WTC11 (cell line): ENCODE measurements around the gene HACD2. TPM values are rescaled to one million over a fixed set of nuclear protein-coding genes. Genes with fewer than 3 reads are reported as not detected.
A peak's percentile ranks its signal among the peaks of the same experiment; 100 is the strongest.
"Not testable (repeated sequence)": the region's sequence is repeated elsewhere in the genome, so short reads cannot be mapped to it uniquely, and the experiment has no call there.

Experiments used
- ATAC-seq: fragments of 200-7000 bp; cut with Tn5 transposase; 2 replicates; pipeline ENCODE4 v1.10.0; 2021; ENCODE audit warnings: mild to moderate bottlenecking, moderate library complexity
- CTCF ChIA-PET: fragments of 300-600 bp; sonication (Branson Sonifier 250); formaldehyde crosslinking; loops from one replicate; lab custom pipeline; 2021; ENCODE audit warnings: antibody characterized with exemption; lab: Charles Lee
- POLR2A ChIA-PET: fragments of 350-600 bp; sonication (Branson Sonifier 250); formaldehyde crosslinking; loops from one replicate; lab custom pipeline; 2021; ENCODE audit warnings: antibody characterized with exemption; lab: Charles Lee
- DNase-seq: peaks from one replicate; pipeline ENCODE4 v3.0.0; 2021; ENCODE audit warnings: low spot score
- H3K27ac Mint-ChIP-seq: 2 replicates; pipeline ENCODE4 v1.8.0; 2021; ENCODE audit warnings: mixed read lengths
- H3K27me3 Mint-ChIP-seq: 2 replicates; pipeline ENCODE4 v1.8.0; 2021; ENCODE audit warnings: low read depth, mild to moderate bottlenecking, moderate library complexity, mixed read lengths
- H3K36me3 Mint-ChIP-seq: 2 replicates; pipeline ENCODE4 v1.8.0; 2021; ENCODE audit warnings: mixed read lengths
- H3K4me1 Mint-ChIP-seq: 2 replicates; pipeline ENCODE4 v1.8.0; 2022; ENCODE audit warnings: mixed read lengths
- H3K4me3 Mint-ChIP-seq: 2 replicates; pipeline ENCODE4 v1.8.0; 2021; ENCODE audit warnings: mild to moderate bottlenecking, moderate library complexity, mixed read lengths
- H3K9me3 Mint-ChIP-seq: 2 replicates; pipeline ENCODE4 v1.8.0; 2021; ENCODE audit warnings: mixed read lengths
- AFF4 ChIP-seq: sonication (generic); formaldehyde crosslinking; IDR thresholded peaks from 2 replicates; pipeline ENCODE4 v1.8.1; 2023; ENCODE audit warnings: mild to moderate bottlenecking, missing genetic modification reagents, borderline replicate concordance
- CREM ChIP-seq: sonication (generic); formaldehyde crosslinking; IDR thresholded peaks from 2 replicates; pipeline ENCODE4 v1.8.1; 2022; ENCODE audit warnings: mild to moderate bottlenecking, missing genetic modification reagents, moderate library complexity
- NR2C2 ChIP-seq: sonication (generic); formaldehyde crosslinking; IDR thresholded peaks from 2 replicates; pipeline ENCODE4 v1.8.0; 2022; ENCODE audit warnings: mild to moderate bottlenecking, missing genetic modification reagents
- SMAD4 ChIP-seq: sonication (generic); formaldehyde crosslinking; IDR thresholded peaks from 2 replicates; pipeline ENCODE4 v1.8.0; 2022; ENCODE audit warnings: mild to moderate bottlenecking, missing genetic modification reagents
- SOX15 ChIP-seq: fragments of 250-450 bp; sonication (Bioruptor Pico); IDR thresholded peaks from 2 replicates; pipeline ENCODE4 v1.9.0; 2021; ENCODE audit warnings: mild to moderate bottlenecking
- TEAD1 ChIP-seq: sonication (generic); formaldehyde crosslinking; IDR thresholded peaks from 2 replicates; pipeline ENCODE4 v1.8.0; 2022; ENCODE audit warnings: mild to moderate bottlenecking, missing genetic modification reagents
- ZBTB21 ChIP-seq: sonication (generic); formaldehyde crosslinking; IDR thresholded peaks from 2 replicates; pipeline ENCODE4 v1.8.1; 2023; ENCODE audit warnings: mild to moderate bottlenecking, missing genetic modification reagents, borderline replicate concordance
- ZNF219 ChIP-seq: sonication (generic); formaldehyde crosslinking; IDR thresholded peaks from 2 replicates; pipeline ENCODE4 v1.8.0; 2023; ENCODE audit warnings: missing genetic modification reagents, mild to moderate bottlenecking, borderline replicate concordance
- ZNF532 ChIP-seq: fragments of 250-450 bp; sonication (Bioruptor Pico); IDR thresholded peaks from 2 replicates; pipeline ENCODE4 v1.9.0; 2021; ENCODE audit warnings: mild to moderate bottlenecking, borderline replicate concordance
- total RNA-seq: library from RNA; stranded (reverse); gene quantifications from 3 replicates; pipeline ENCODE4 v1.2.3, GENCODE V29; 2021
- TF ChIP-seq, protein P1 (sequence below): sonication (generic); formaldehyde crosslinking; IDR thresholded peaks from 2 replicates; pipeline ENCODE4 v1.8.1; 2022; ENCODE audit warnings: mild to moderate bottlenecking, moderate library complexity, missing genetic modification reagents
- TF ChIP-seq, protein P2 (sequence below): sonication (generic); formaldehyde crosslinking; IDR thresholded peaks from 2 replicates; pipeline ENCODE4 v1.8.0; 2022; ENCODE audit warnings: mild to moderate bottlenecking, missing genetic modification reagents
- TF ChIP-seq, protein P3 (sequence below): sonication (generic); formaldehyde crosslinking; IDR thresholded peaks from 2 replicates; pipeline ENCODE4 v1.8.1; 2022; ENCODE audit warnings: low read depth, missing genetic modification reagents, borderline replicate concordance
- TF ChIP-seq, protein P4 (sequence below): fragments of 200-600 bp; IDR thresholded peaks from 2 replicates; pipeline ENCODE4 v1.8.0; 2022; ENCODE audit warnings: antibody characterized with exemption
- TF ChIP-seq, protein P5 (sequence below): sonication (generic); formaldehyde crosslinking; IDR thresholded peaks from 2 replicates; pipeline ENCODE4 v1.8.0; 2022; ENCODE audit warnings: mild to moderate bottlenecking, missing genetic modification reagents
- TF ChIP-seq, protein P6 (sequence below): sonication (generic); formaldehyde crosslinking; IDR thresholded peaks from 2 replicates; pipeline ENCODE4 v1.8.0; 2022; ENCODE audit warnings: mild to moderate bottlenecking, missing genetic modification reagents

The HACD2 gene
- total RNA-seq, 1 experiment from 2014 or later: 26.1 TPM

DNA sequence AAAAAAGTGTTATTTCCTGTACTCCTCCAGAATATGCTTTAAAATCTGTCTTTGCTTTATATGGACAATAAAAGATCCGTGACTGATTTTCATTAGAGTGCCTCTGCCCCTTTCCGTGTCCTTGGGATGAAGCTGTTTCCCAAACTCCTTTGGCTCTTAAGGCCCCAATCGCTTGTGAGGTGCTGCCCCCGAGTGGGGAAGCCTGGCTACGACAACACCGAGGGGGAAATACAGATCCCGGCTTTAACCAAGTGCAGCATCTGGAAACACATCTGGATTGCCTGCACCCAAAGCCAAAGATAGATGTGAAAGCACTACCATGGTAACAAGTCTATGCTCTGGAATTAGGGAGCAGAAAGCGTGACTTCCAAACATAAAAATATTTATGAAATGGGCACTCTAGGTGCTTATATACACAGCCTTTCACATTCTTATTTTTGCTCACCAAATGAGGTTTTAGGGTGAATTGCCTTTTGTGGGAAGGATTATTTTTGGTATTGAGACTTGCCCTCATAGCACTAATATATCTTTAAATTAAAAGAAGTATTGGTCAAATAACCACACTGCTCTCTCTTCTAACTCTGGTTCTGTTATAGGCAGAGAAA, 95.4 kb downstream of the HACD2 start (continued):
- TF ChIP-seq AFF4 (CRISPR knock-in tag) (no peak), TEAD1 (CRISPR knock-in tag) (no peak)
- TF ChIP-seq, protein P1, sequence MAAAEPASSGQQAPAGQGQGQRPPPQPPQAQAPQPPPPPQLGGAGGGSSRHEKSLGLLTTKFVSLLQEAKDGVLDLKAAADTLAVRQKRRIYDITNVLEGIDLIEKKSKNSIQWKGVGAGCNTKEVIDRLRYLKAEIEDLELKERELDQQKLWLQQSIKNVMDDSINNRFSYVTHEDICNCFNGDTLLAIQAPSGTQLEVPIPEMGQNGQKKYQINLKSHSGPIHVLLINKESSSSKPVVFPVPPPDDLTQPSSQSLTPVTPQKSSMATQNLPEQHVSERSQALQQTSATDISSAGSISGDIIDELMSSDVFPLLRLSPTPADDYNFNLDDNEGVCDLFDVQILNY (CRISPR knock-in tag): no peak

GRCh38 chr3:123488645-123489347, 96.1 kb downstream of the HACD2 start:
- no peak overlapping the region for H3K4me3 Mint-ChIP-seq
- no peak for TF ChIP-seq ZNF532 (CRISPR knock-in tag)
- no peak for TF ChIP-seq CREM
- TF ChIP-seq, protein P2, sequence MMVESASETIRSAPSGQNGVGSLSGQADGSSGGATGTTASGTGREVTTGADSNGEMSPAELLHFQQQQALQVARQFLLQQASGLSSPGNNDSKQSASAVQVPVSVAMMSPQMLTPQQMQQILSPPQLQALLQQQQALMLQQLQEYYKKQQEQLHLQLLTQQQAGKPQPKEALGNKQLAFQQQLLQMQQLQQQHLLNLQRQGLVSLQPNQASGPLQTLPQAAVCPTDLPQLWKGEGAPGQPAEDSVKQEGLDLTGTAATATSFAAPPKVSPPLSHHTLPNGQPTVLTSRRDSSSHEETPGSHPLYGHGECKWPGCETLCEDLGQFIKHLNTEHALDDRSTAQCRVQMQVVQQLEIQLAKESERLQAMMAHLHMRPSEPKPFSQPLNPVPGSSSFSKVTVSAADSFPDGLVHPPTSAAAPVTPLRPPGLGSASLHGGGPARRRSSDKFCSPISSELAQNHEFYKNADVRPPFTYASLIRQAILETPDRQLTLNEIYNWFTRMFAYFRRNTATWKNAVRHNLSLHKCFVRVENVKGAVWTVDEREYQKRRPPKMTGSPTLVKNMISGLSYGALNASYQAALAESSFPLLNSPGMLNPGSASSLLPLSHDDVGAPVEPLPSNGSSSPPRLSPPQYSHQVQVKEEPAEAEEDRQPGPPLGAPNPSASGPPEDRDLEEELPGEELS: no peak
- no peak for TF ChIP-seq SMAD4
- no peak for TF ChIP-seq SOX15
- TF ChIP-seq ZBTB21: no peak
- TF ChIP-seq, protein P3, sequence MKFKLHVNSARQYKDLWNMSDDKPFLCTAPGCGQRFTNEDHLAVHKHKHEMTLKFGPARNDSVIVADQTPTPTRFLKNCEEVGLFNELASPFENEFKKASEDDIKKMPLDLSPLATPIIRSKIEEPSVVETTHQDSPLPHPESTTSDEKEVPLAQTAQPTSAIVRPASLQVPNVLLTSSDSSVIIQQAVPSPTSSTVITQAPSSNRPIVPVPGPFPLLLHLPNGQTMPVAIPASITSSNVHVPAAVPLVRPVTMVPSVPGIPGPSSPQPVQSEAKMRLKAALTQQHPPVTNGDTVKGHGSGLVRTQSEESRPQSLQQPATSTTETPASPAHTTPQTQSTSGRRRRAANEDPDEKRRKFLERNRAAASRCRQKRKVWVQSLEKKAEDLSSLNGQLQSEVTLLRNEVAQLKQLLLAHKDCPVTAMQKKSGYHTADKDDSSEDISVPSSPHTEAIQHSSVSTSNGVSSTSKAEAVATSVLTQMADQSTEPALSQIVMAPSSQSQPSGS (CRISPR knock-in tag): no peak
- TF ChIP-seq, protein P4, sequence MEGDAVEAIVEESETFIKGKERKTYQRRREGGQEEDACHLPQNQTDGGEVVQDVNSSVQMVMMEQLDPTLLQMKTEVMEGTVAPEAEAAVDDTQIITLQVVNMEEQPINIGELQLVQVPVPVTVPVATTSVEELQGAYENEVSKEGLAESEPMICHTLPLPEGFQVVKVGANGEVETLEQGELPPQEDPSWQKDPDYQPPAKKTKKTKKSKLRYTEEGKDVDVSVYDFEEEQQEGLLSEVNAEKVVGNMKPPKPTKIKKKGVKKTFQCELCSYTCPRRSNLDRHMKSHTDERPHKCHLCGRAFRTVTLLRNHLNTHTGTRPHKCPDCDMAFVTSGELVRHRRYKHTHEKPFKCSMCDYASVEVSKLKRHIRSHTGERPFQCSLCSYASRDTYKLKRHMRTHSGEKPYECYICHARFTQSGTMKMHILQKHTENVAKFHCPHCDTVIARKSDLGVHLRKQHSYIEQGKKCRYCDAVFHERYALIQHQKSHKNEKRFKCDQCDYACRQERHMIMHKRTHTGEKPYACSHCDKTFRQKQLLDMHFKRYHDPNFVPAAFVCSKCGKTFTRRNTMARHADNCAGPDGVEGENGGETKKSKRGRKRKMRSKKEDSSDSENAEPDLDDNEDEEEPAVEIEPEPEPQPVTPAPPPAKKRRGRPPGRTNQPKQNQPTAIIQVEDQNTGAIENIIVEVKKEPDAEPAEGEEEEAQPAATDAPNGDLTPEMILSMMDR: no peak
- no peak for TF ChIP-seq NR2C2
- TF ChIP-seq, protein P5, sequence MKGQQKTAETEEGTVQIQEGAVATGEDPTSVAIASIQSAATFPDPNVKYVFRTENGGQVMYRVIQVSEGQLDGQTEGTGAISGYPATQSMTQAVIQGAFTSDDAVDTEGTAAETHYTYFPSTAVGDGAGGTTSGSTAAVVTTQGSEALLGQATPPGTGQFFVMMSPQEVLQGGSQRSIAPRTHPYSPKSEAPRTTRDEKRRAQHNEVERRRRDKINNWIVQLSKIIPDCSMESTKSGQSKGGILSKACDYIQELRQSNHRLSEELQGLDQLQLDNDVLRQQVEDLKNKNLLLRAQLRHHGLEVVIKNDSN (CRISPR knock-in tag): no peak
- TF ChIP-seq, protein P6, sequence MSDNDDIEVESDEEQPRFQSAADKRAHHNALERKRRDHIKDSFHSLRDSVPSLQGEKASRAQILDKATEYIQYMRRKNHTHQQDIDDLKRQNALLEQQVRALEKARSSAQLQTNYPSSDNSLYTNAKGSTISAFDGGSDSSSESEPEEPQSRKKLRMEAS (CRISPR knock-in tag): no peak
- no peak for TF ChIP-seq ZNF219 (CRISPR knock-in tag)
- H3K36me3 Mint-ChIP-seq: peaks cover 3% of the 10 kb centered on the region; the same call in 1 of the 2 replicates
- H3K27me3 Mint-ChIP-seq: no peaks in the 10 kb centered on the region; the same call in 1 of the 2 replicates
- ChIA-PET POLR2A (no interaction called here), CTCF (interaction anchor here (0.5 to 4.1 kb wide), 56 partner anchors 9 to 207 kb away, joined by 3 to 46 read pairs (median 4); partner anchors contain the start of gene ADCY5)
- DNase-seq (no peak), ATAC-seq (peak; percentile 44)
- H3K9me3 Mint-ChIP-seq: no peaks in the 10 kb centered on the region
- H3K4me1 Mint-ChIP-seq: no peaks in the 10 kb centered on the region
- H3K27ac Mint-ChIP-seq: no peak overlapping the region

DNA sequence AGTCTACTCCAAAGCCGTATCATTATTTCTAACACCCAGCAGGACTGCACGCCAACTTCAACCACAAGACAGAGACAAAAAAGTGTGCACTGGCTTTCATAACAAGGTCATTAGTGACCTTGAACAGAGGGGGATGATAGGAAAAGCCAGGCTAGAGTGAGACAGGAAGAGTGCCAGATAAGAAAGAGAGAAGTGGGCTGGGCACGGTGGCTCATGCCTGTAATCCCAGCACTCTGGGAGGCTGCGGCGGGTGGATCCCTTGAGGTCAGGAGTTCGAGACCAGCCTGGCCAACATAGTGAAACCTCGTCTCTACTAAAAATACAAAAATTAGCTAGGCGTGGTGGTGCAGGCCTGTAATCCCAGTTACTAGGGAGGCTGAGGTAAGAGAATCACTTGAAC, 97.8 kb downstream of the HACD2 start:
- H3K36me3 Mint-ChIP-seq, H3K4me1 Mint-ChIP-seq, H3K27me3 Mint-ChIP-seq, CTCF ChIA-PET, POLR2A ChIA-PET, H3K9me3 Mint-ChIP-seq, ATAC-seq, DNase-seq, H3K4me3 Mint-ChIP-seq, H3K27ac Mint-ChIP-seq: not testable (repeated sequence)
